Measurements from ENCODE around the gene DLGAP3.

- TF ChIP-seq CTCF (IDR thresholded peaks at IDR 0.05; ENCODE audit: borderline replicate concordance, extremely low read depth, low read length, poor library complexity, severe bottlenecking) = no peak
- TF ChIP-seq EZH2 (IDR thresholded peaks at IDR 0.05; ENCODE audit: borderline replicate concordance, low read depth, low read length, severe bottlenecking) = no peak
These were observed 30.0 kb downstream of the DLGAP3 start for GRCh38 chr1:34899471-34899870.
